Effector memory CD8-positive, alpha-beta T cell (primary cell): Measurements from ENCODE around the gene CPED1.
"Not testable (repeated sequence)": the region's sequence is repeated elsewhere in the genome, so short reads cannot be mapped to it uniquely, and the experiment has no call there.

Experiments
- ATAC-seq: fragments of 150-1000 bp; cut with Tn5 transposase; replicated peaks from 2 replicates; pipeline ENCODE4 v1.10.0; 2021; ENCODE audit warnings: mild to moderate bottlenecking, moderate library complexity
- DNase-seq, 3 experiments: peaks; one replicate each; pipeline ENCODE4 v3.0.0; 2021
- H3K27ac Mint-ChIP-seq, 2 donors: one replicate each; pipeline ENCODE4 v1.8.0; 2022; ENCODE audit warnings: mild to moderate bottlenecking in 2 of 2, mixed read lengths in 2 of 2, moderate library complexity in 2 of 2
- H3K27me3 Mint-ChIP-seq, 2 donors: one replicate each; pipeline ENCODE4 v1.8.0; 2022; ENCODE audit warnings: mixed read lengths in 2 of 2
- H3K36me3 Mint-ChIP-seq: one replicate; pipeline ENCODE4 v1.8.0; 2022; ENCODE audit warnings: mild to moderate bottlenecking, moderate library complexity, mixed read lengths; ENCODE audit not compliant: insufficient read depth
- H3K4me1 Mint-ChIP-seq, 2 donors: one replicate each; pipeline ENCODE4 v1.8.0; 2022; ENCODE audit warnings: low read depth in 2 of 2, mixed read lengths in 2 of 2
- H3K4me3 Mint-ChIP-seq, 2 donors: one replicate each; pipeline ENCODE4 v1.8.0; 2022; ENCODE audit warnings: mild to moderate bottlenecking in 2 of 2, mixed read lengths in 2 of 2, moderate library complexity in 2 of 2
- H3K9me3 Mint-ChIP-seq, 2 donors: one replicate each; pipeline ENCODE4 v1.8.0; 2022; ENCODE audit warnings: mixed read lengths in 2 of 2

CPED1 gene

DNA sequence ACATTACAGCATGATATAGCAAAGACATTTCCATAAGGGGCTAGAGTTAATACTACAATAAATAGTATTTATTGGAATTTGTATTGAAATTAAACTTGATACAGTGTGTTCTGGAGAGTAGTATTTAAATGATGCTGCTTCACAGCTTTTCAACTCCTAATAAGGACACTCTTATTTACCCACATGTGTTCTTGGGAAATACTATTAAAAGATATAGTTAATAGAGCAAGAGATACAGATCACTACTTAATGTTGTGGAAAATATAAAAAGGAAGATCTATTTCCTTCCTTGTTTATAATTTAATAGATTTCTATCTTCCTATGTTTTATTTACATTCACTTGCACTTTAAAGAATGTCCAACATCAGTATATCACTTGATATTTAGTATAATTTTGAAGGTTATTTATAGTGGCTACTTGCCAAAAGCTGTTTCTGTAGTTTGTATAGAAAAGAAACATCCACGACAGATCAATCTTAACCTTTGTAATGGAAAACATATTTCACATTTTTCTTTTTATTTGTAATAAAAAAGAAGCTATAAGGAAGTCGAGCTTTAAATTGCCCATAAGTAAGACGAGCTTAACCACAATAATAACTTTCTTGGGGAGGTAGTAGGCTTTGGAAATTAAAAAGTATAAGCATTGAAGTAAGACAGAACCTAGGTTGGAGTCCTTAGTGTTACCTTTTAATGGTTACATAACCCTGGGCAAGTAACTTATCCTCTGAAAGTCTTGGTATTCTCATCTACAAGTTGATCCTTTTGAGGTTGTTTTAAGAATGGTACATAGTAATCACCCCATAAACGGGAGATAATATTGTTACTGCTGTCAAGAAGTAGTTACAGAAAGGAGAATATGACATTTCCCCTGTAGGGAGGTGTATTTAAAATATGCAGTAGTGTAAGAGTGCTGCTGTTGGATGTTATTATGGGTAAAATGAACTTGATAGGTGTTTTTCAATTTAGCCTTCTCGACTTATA is 32.8 kb downstream of the CPED1 start:
- peaks cover 22 to 28% of the 10 kb centered on the region in 2 donors for H3K27me3 Mint-ChIP-seq
- no peak overlapping the region for H3K27ac Mint-ChIP-seq
- H3K9me3 Mint-ChIP-seq: no peaks in the 10 kb centered on the region
- no peaks in the 10 kb centered on the region for H3K36me3 Mint-ChIP-seq
- DNase-seq (no peak), ATAC-seq (no peak)
- no peak overlapping the region for H3K4me3 Mint-ChIP-seq
- no peaks in the 10 kb centered on the region for H3K4me1 Mint-ChIP-seq

DNA sequence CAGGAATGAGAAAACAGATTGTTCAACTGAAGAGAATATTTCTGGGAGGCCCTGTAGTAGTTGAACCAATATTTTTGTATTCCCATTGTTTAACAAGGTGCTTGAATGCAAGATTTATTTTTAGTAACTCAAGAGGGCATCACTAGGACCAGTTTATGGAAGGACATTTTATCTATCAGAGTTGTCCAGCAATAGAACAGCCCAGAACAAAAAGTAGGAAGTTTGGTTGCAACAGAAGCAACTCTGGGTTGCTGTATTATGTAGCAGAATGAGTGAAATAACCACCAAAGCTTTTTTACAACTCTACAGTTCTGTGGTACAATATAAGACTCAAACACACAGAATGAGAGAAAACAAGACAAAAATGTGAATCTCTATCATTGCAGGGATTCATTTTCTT is 34.7 kb downstream of the CPED1 start:
- no peaks in the 10 kb centered on the region for H3K9me3 Mint-ChIP-seq
- H3K4me1 Mint-ChIP-seq: no peaks in the 10 kb centered on the region
- ATAC-seq: no peak
- H3K4me3 Mint-ChIP-seq: no peak overlapping the region
- H3K27me3 Mint-ChIP-seq: peaks cover 24 to 38% of the 10 kb centered on the region in 2 donors
- no peaks in the 10 kb centered on the region for H3K36me3 Mint-ChIP-seq
- H3K27ac Mint-ChIP-seq: no peak overlapping the region
- DNase-seq: no peak

DNA sequence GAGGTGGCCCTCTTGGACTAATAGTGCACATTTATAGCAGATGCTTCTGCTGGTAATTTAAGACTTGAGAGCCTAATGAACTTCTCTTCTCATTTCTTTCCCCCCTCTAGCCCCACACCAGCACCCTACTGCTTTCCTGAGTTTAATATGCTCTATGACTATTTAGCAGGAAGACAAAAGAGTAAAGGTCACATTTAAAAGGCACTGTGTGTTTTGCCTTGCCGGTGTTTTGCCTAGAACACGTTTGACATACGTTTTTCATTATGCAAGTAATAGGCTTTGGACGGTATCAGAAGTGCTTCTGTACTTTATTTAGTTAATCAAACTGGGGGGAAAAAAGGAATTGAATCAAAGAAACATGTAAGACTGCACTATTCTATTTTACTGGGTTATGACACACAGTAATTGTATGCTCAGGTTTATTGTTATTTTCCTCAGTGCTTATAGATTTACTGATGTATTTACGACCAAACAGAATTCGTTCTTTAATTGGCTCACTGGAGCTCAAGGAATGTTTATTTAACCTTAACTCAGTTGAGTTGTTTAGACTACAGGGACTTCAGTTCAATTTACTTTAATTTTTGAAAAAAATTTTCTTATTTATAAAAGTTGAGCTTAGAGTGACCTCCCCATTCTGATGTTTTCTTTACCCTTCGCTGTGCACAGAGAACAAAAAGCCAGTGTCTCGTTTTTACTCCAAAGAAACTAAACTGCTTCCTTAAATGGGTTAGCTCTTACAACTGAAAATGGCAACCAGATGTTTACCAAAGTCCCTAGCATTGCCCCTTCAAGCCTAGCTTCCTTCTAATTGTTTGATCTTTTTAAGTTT is 35.4 kb downstream of the CPED1 start:
- DNase-seq: no peak
- no peak for ATAC-seq
- Mint-ChIP-seq H3K4me1 (no peaks in the 10 kb centered on the region), H3K9me3 (no peaks in the 10 kb centered on the region), H3K27ac (no peak overlapping the region), H3K4me3 (no peak overlapping the region), H3K27me3 (peaks cover 24 to 38% of the 10 kb centered on the region in 2 donors), H3K36me3 (no peaks in the 10 kb centered on the region)

DNA sequence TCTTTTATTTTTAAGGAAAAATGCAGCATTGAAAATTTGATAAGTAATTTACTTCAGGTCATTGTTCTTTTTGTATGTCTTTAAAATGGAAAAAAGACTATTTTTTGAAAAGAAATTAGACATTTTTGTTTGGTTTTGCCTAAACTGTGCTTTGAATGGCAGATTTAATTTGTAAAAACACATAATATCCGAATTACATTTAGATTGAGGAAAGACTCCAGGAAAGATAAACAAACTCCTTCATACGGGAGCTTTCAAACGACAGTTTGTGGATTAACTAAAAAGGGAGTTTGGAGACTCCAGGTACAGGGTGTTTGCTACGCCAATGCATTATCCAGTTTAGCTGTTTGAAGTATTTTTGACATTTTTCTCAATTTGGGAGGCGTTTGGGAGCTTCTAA is 36.1 kb downstream of the CPED1 start:
- Mint-ChIP-seq H3K4me3 (no peak overlapping the region), H3K27ac (no peak overlapping the region), H3K9me3 (no peaks in the 10 kb centered on the region), H3K27me3 (peaks cover 24 to 43% of the 10 kb centered on the region in 2 donors), H3K36me3 (no peaks in the 10 kb centered on the region), H3K4me1 (no peaks in the 10 kb centered on the region)
- DNase-seq (no peak), ATAC-seq (no peak)

DNA sequence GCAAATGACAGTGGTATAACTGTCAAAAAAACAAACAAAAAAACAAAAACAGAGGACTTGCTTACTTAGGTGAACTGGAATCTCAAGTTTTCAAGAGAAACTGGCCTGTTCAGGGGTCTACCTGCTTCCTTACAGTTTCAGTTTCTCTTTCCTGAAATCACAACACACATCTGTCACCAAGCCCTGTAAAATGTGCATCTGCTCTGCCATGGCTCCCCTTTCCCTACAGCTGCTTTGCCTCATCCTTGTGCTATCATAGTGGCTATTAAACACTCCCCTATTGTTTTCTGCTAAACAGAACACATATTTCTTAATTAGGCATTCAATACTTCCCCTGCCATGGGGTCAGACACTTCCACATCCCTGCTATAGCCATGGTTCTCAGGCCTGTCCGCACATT is 37.6 kb downstream of the CPED1 start:
- H3K9me3 Mint-ChIP-seq: no peaks in the 10 kb centered on the region
- DNase-seq (no peak), ATAC-seq (no peak)
- H3K4me1 Mint-ChIP-seq: no peaks in the 10 kb centered on the region
- no peak overlapping the region for H3K4me3 Mint-ChIP-seq
- no peak overlapping the region for H3K27ac Mint-ChIP-seq
- H3K27me3 Mint-ChIP-seq: peaks cover 24 to 43% of the 10 kb centered on the region in 2 donors
- H3K36me3 Mint-ChIP-seq: no peaks in the 10 kb centered on the region

DNA sequence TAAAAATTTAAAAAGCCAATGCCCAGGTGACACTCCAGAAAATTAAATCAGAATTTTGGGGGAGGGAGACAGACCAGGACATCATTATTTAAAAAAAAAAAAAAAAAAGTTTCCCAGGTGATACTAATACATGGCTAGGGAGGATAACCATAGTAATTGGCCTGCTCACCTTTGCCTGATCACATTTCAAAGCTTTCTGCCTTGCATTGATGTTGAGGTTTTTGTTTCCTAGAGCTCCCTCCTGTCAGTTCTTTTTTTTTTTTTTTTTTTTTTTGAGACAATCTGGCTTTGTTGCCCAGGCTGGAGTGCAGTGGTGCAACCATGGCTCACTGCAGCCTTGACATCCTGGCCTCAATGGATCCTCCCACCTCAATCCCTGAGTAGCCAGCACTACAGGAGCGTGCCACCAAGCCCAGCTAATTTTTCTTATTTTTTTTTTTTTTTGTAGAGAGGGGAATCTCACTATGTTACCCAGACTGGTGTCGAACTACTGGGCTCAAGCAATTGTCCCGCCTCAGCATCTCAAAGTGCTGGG is 38.1 kb downstream of the CPED1 start:
- H3K27me3 Mint-ChIP-seq: peaks cover 24 to 43% of the 10 kb centered on the region in 2 donors
- no peak for DNase-seq
- H3K36me3 Mint-ChIP-seq: no peaks in the 10 kb centered on the region
- H3K4me3 Mint-ChIP-seq: no peak overlapping the region
- no peak for ATAC-seq
- H3K4me1 Mint-ChIP-seq: no peaks in the 10 kb centered on the region
- no peaks in the 10 kb centered on the region for H3K9me3 Mint-ChIP-seq
- no peak overlapping the region for H3K27ac Mint-ChIP-seq

DNA sequence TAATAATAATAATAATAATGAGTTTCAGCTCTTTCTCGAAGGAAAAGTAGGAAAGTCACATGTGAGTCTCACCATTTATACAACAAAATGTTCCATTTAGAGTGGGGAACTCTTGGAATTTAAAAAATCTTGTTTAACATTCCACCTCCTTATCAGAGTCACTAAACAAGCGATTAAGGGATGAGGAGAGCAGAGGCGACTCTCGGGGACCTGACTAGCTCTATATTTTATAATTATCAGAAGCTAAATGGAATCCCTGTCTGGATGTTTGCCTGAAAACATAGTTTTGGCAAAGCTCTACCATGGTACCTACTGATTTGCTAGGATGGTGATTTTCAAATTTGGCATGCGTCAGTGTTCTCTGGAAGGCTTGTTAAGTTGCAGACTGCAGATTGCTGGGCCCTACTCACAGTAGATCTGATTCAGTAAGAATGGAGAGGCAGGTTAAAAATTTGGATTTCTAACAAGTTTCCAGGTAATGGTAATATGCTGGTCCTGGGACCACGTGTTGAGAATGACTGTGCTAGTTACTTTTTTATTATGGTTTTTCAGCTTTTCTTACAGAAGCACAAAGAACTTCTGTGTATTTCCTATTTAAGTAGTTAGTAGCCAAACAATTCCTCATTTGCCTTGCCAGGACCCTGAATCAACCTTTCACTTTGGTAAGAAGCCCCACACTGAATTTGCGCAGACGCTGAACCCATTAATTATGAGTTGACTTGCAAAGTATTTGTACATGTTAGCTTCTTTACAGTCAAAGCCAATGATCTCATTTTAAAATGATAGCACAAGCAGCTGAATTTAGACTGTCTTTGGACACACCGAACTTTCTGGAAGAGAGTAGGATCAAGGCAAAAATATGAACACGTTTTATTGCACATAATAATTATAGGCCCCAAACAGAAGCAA is 39.5 kb downstream of the CPED1 start:
- H3K4me1 Mint-ChIP-seq: no peaks in the 10 kb centered on the region
- ATAC-seq (no peak), DNase-seq (no peak)
- no peak overlapping the region for H3K4me3 Mint-ChIP-seq
- no peaks in the 10 kb centered on the region for H3K9me3 Mint-ChIP-seq
- H3K36me3 Mint-ChIP-seq: no peaks in the 10 kb centered on the region
- no peak overlapping the region for H3K27ac Mint-ChIP-seq
- peaks cover 24 to 37% of the 10 kb centered on the region in 2 donors for H3K27me3 Mint-ChIP-seq

DNA sequence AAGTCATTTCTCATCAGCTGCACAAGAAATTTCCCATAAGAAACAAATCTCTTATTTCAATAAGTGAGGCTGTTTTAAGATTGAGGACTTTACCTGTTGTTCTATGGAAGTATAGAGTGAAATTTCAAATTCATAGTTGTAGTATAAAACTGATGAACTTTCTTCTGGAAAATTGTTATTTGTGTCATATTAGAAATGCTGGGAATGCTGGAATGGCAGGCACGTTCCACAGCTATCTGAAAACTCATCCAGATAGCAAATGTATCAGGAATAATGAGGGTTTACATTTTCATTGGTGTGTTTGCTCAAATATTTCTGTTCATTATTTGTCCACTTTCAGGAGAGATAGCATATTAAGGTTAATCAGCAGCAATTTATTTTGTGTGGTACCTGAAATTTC is 40.8 kb downstream of the CPED1 start:
- H3K9me3 Mint-ChIP-seq: no peaks in the 10 kb centered on the region
- ATAC-seq (no peak), DNase-seq (no peak)
- no peaks in the 10 kb centered on the region for H3K36me3 Mint-ChIP-seq
- no peaks in the 10 kb centered on the region for H3K4me1 Mint-ChIP-seq
- H3K27me3 Mint-ChIP-seq: peaks cover 24 to 31% of the 10 kb centered on the region in 2 donors
- H3K27ac Mint-ChIP-seq: no peak overlapping the region
- no peak overlapping the region for H3K4me3 Mint-ChIP-seq

DNA sequence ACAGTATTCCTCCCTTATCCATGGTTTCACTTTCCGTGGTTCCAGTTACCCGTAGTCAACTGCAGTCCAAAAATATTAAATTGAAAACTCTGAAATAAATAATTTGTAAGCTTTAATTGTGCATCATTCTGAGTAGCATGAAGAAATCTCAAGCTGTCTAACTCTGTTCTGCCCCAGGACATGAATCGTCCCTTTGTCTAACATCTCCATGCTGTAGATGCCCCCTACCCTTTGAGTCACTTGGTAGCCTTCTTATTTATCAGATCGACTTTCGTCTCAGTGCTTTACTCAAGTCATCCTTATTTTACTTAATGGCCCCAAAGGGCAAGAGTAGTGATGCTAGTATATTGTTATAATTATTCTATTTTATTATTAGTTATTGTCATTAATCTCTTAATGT is 41.8 kb downstream of the CPED1 start:
- no peak overlapping the region for H3K4me3 Mint-ChIP-seq
- H3K9me3 Mint-ChIP-seq: no peaks in the 10 kb centered on the region
- H3K36me3 Mint-ChIP-seq: no peaks in the 10 kb centered on the region
- ATAC-seq (no peak), DNase-seq (no peak)
- peaks cover 20 to 25% of the 10 kb centered on the region in 2 donors for H3K27me3 Mint-ChIP-seq
- no peak overlapping the region for H3K27ac Mint-ChIP-seq
- no peaks in the 10 kb centered on the region for H3K4me1 Mint-ChIP-seq

DNA sequence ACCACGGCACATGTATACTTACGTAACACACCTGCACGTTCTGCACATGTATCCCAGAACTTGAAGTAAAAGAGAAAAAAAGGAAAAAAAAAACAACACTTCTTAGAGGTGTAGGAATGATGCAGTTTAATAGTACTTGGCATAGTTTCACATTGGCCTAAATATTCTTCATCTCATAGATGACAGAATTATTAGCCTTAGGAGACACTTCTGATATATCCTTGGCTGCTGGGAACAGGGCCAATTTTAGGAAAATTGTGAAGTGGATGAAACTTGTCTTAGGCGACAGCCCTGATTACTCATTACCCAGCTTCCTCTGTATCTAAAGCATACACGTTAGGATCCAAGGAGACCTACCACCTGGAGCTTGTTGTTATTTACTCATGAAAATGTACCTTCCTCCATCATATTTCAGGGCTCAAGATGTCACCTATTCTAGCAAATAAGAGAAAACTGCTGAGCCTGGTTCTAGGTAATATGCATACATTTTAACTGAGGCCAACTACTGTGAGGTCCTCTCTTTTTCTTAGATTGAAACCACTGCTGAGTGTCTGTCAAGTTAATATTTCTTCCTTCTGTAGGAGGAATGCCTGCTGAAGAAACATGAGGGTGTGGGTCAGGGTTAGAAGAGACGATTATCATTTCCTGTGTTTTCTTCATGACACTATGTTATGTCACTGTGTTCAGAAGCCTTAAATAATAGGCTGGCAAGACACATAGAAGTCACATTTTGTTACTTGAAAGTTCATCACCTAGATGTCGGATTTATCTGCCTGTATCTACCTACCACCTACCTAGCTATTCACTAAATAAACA is 44.3 kb downstream of the CPED1 start:
- no peaks in the 10 kb centered on the region for H3K36me3 Mint-ChIP-seq
- H3K9me3 Mint-ChIP-seq: no peaks in the 10 kb centered on the region
- no peaks in the 10 kb centered on the region for H3K4me1 Mint-ChIP-seq
- DNase-seq (no peak), ATAC-seq (no peak)
- peaks cover 9 to 14% of the 10 kb centered on the region in 2 donors for H3K27me3 Mint-ChIP-seq
- H3K27ac Mint-ChIP-seq: no peak overlapping the region
- no peak overlapping the region for H3K4me3 Mint-ChIP-seq

DNA sequence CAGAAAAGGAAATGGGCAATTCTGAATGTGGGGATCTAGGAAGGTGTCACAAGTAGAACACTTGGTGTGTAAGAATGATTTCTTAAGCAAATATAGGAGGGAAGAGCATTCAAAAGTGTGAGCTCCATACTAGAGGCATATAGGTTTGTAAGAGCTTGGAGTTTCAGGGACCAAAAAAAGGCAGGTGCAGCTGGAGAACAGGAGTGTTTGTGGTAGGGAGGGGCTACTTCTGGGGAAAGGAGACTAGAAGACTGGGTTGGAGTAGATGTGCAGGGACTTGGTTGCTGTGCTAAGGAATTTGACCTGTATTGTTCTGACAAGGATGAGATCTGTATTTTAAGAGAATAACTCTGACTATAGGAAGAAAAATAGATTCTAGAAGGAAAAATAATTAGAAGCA is 46.4 kb downstream of the CPED1 start:
- DNase-seq: no peak
- H3K4me3 Mint-ChIP-seq: no peak overlapping the region
- no peak for ATAC-seq
- H3K27ac Mint-ChIP-seq: no peak overlapping the region
- no peaks in the 10 kb centered on the region for H3K36me3 Mint-ChIP-seq
- H3K27me3 Mint-ChIP-seq: peaks cover 7 to 14% of the 10 kb centered on the region in 2 donors
- no peaks in the 10 kb centered on the region for H3K4me1 Mint-ChIP-seq
- H3K9me3 Mint-ChIP-seq: no peaks in the 10 kb centered on the region

DNA sequence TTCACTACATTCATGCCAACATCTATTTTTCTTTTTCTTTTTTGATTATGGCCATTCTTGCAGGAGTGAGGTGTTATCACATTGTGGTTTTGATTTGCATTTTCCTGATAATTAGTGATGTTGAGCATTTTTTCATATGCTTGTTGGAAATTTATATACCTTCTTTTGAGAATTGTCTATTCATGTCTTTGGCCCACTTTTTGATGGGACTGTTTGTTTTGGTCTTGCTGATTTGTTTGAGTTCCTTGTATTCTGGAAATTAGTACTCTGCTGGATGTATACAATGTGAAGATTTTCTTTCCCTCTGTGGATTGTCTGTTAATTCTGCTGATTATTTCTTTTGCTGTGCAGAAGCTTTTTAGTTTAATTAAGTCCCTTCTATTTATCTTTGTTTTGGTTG is 48.3 kb downstream of the CPED1 start:
- H3K4me3 Mint-ChIP-seq, H3K27ac Mint-ChIP-seq, H3K36me3 Mint-ChIP-seq, DNase-seq, H3K9me3 Mint-ChIP-seq, H3K4me1 Mint-ChIP-seq, ATAC-seq: not testable (repeated sequence)
- H3K27me3 Mint-ChIP-seq: peaks cover 7 to 14% of the 10 kb centered on the region in 2 donors
